Osteocyte (in vitro differentiated cells): ENCODE measurements around the gene SETD6. TPM values are rescaled to one million over a fixed set of nuclear protein-coding genes. Genes with fewer than 3 reads are reported as not detected.

Source experiments
- DNase-seq: peaks from one replicate; pipeline ENCODE4 v3.0.0; 2021; ENCODE audit warnings: mixed read lengths; ENCODE audit not compliant: unreplicated experiment; ENCODE audit errors: extremely low spot score
- H3K27ac Mint-ChIP-seq: one replicate; pipeline ENCODE4 v1.8.0; 2021; ENCODE audit warnings: mild to moderate bottlenecking, mixed read lengths; ENCODE audit not compliant: unreplicated experiment
- H3K27me3 Mint-ChIP-seq: one replicate; pipeline ENCODE4 v1.8.0; 2021; ENCODE audit warnings: mixed read lengths; ENCODE audit not compliant: unreplicated experiment
- H3K36me3 Mint-ChIP-seq: one replicate; pipeline ENCODE4 v1.8.0; 2021; ENCODE audit warnings: mixed read lengths; ENCODE audit not compliant: unreplicated experiment
- H3K4me1 Mint-ChIP-seq: one replicate; pipeline ENCODE4 v1.8.0; 2021; ENCODE audit warnings: mixed read lengths; ENCODE audit not compliant: unreplicated experiment
- H3K4me3 Mint-ChIP-seq: one replicate; pipeline ENCODE4 v1.8.0; 2021; ENCODE audit warnings: mild to moderate bottlenecking, moderate library complexity, mixed read lengths; ENCODE audit not compliant: unreplicated experiment
- H3K9me3 Mint-ChIP-seq: one replicate; pipeline ENCODE4 v1.8.0; 2021; ENCODE audit warnings: mixed read lengths; ENCODE audit not compliant: unreplicated experiment
- CTCF ChIP-seq: fragments of 200-600 bp; sonication (generic); IDR thresholded peaks from 2 replicates; pipeline ENCODE4 v1.5.0; 2021; ENCODE audit warnings: antibody characterized with exemption, mild to moderate bottlenecking, moderate library complexity
- total RNA-seq: library from RNA; stranded (reverse); gene quantifications from 2 replicates; pipeline ENCODE4 v1.2.1, GENCODE V29; 2021

The SETD6 gene
- total RNA-seq, 1 donor from 2014 or later: 19.9 TPM

- H3K27me3 Mint-ChIP-seq: no peaks in the 10 kb centered on the region
- no peak overlapping the region for H3K4me3 Mint-ChIP-seq
- no peaks in the 10 kb centered on the region for H3K9me3 Mint-ChIP-seq
- no peak overlapping the region for H3K27ac Mint-ChIP-seq
- no peak for DNase-seq
- peaks cover 19% of the 10 kb centered on the region for H3K4me1 Mint-ChIP-seq
- TF ChIP-seq CTCF: no peak
- no peaks in the 10 kb centered on the region for H3K36me3 Mint-ChIP-seq
These were observed 16.8 kb upstream of the SETD6 start for GRCh38 chr16:58498341-58499091.

DNA sequence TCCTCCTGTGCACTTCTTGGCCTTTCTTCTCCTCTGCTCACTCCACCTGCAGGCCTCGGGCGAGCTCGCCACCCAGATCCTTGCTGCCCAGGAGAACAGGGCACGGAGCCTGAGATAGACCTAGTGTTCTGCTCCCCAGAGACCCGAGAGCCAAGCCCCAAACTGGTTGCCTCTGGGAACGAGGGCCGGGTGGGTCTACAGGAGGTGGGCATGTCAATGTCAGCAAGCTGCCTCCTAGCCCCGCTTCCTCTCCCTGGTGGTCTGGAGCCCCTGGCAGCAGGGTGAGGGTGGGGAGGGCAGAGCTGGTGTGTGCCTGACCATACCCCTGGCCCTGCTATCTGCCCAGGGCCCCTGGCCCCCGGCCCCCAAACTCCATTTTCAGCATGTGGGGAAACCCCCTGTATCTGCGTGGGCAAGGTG, 16.2 kb upstream of the SETD6 start:
- H3K4me1 Mint-ChIP-seq: peaks cover 19% of the 10 kb centered on the region
- TF ChIP-seq CTCF: no peak
- DNase-seq: no peak
- H3K27me3 Mint-ChIP-seq: no peaks in the 10 kb centered on the region
- H3K4me3 Mint-ChIP-seq: no peak overlapping the region
- H3K36me3 Mint-ChIP-seq: no peaks in the 10 kb centered on the region
- no peak overlapping the region for H3K27ac Mint-ChIP-seq
- no peaks in the 10 kb centered on the region for H3K9me3 Mint-ChIP-seq

DNA sequence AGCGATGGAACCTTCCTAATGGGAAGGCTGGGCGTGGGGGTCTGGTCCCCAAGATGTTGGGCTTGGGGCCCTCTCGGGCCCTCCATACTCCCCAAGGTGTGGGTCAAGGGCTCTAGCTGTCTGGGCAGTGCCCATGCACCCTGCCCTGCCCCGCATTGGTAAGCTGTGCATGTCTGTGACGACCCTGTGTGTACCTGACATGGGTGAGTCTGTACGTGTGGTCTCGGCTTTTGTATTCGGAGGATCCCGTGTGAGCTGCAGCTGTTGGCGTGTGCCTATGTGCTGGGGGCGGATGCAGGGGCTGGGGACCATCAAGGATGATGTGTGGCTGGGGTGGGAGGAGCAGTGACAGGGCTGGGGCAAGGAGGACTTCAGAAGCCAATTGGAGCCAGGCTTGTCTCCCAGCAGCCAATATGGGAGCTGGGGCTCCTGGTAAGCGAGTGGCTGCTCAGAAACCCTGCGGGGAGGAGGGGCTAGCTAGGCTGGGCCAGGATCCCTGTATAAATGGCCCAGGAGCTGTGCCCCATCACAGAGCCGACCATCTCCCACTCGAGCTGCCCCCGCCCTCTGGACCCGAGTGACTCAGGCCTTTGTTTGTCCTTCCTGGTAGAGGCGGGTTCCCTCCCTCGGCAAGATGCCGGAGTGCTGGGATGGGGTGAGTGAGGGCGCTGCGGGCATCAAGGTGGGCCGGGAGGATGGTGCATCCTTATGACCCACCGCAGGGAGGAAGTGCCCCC, 15.5 kb upstream of the SETD6 start, which contains the start of gene NDRG4:
TSS of gene NDRG4 (plus strand) at position 529 of the 737 bp plus-strand sequence. CDS start at position 635, 106 bp downstream.
- H3K9me3 Mint-ChIP-seq: no peaks in the 10 kb centered on the region
- peak within 1 kb of the TSS; percentile 67 for H3K4me3 Mint-ChIP-seq
- no peaks in the 10 kb centered on the region for H3K36me3 Mint-ChIP-seq
- H3K27ac Mint-ChIP-seq: peak within 1 kb of the TSS; percentile 18
- TF ChIP-seq CTCF: no peak
- no peak for DNase-seq
- H3K27me3 Mint-ChIP-seq: no peaks in the 10 kb centered on the region
- H3K4me1 Mint-ChIP-seq: peaks cover 18% of the 10 kb centered on the region

GRCh38 chr16:58500430-58501241, 14.7 kb upstream of the SETD6 start:
- no peaks in the 10 kb centered on the region for H3K27me3 Mint-ChIP-seq
- no peaks in the 10 kb centered on the region for H3K9me3 Mint-ChIP-seq
- no peak overlapping the region for H3K27ac Mint-ChIP-seq
- no peaks in the 10 kb centered on the region for H3K36me3 Mint-ChIP-seq
- peaks cover 10% of the 10 kb centered on the region for H3K4me1 Mint-ChIP-seq
- DNase-seq: no peak
- peak overlapping the region; percentile 67 for H3K4me3 Mint-ChIP-seq
- TF ChIP-seq CTCF: no peak
